K562 (cell line): ENCODE measurements around the gene CEP43. TPM values are rescaled to one million over a fixed set of nuclear protein-coding genes. Genes with fewer than 3 reads are reported as not detected.

Experiments used
- CHD1 ChIP-seq: fragments of 200-600 bp; sonication (generic); IDR thresholded peaks from one replicate; pipeline ENCODE4 v1.6.1; 2012; ENCODE audit warnings: mild to moderate bottlenecking, moderate library complexity, low read length, inconsistent platforms
- DDX20 ChIP-seq: fragments of 450-650 bp; IDR thresholded peaks from 2 replicates; pipeline ENCODE4 v1.6.1; 2016; ENCODE audit warnings: missing genetic modification characterization, low read depth, mild to moderate bottlenecking, missing compliant biosample characterization, moderate library complexity
- FOXA3 ChIP-seq, 2 experiments: fragments of 450-650 bp in 1 of 2; sonication (generic) in 1 of 2; formaldehyde crosslinking; IDR thresholded peaks in 1 of 2; conservative IDR thresholded peaks in 1 of 2; 2 replicates each; pipeline versions ENCODE4 v1.4.0 to v1.8.0; 2020 to 2022; ENCODE audit warnings: mild to moderate bottlenecking in 2 of 2, missing genetic modification reagents in 1 of 2
- FOXM1 ChIP-seq, 2 experiments: fragments of 450-650 bp in 1 of 2; sonication (generic) in 1 of 2; formaldehyde crosslinking in 1 of 2; IDR thresholded peaks; 2 replicates each; pipeline versions ENCODE4 v1.6.1 to v1.9.0; 2017 to 2022; ENCODE audit warnings: low read depth in 2 of 2, mild to moderate bottlenecking in 2 of 2, missing genetic modification reagents in 1 of 2, moderate library complexity in 1 of 2
- FUS ChIP-seq: fragments of 200-400 bp; formaldehyde crosslinking; optimal IDR thresholded peaks from 2 replicates; pipeline ENCODE3; 2017; ENCODE audit warnings: low read depth, low read length
- GABPB1 ChIP-seq: sonication (generic); formaldehyde crosslinking; IDR thresholded peaks from 2 replicates; pipeline ENCODE4 v1.8.0; 2022; ENCODE audit warnings: mild to moderate bottlenecking, missing genetic modification reagents
- GABPB2 ChIP-seq: fragments of 250-450 bp; sonication (Bioruptor Pico); conservative IDR thresholded peaks from 2 replicates; pipeline ENCODE4 v1.5.1; 2021; ENCODE audit warnings: mild to moderate bottlenecking
- IFI16 ChIP-seq: fragments of 250-450 bp; sonication (Bioruptor Pico); IDR thresholded peaks from 2 replicates; pipeline ENCODE4 v2.1.2; 2022; ENCODE audit warnings: mild to moderate bottlenecking, inconsistent platforms
- L3MBTL2 ChIP-seq: fragments of 450-650 bp; IDR thresholded peaks from 2 replicates; pipeline ENCODE4 v1.6.1; 2016; ENCODE audit warnings: mild to moderate bottlenecking, moderate library complexity
- MTA1 ChIP-seq: fragments of 450-650 bp; IDR thresholded peaks from 2 replicates; pipeline ENCODE4 v1.6.1; 2017; ENCODE audit warnings: borderline replicate concordance
- NELFE ChIP-seq: IDR thresholded peaks from 2 replicates; pipeline ENCODE4 v1.6.1; 2011; ENCODE audit warnings: mild to moderate bottlenecking; ENCODE audit not compliant: insufficient read depth, insufficient read length
- RFX1 ChIP-seq: fragments of 450-650 bp; IDR thresholded peaks from 2 replicates; pipeline ENCODE4 v1.6.1; 2016; ENCODE audit warnings: mild to moderate bottlenecking, moderate library complexity
- SNRNP70 ChIP-seq: fragments of 200-400 bp; formaldehyde crosslinking; optimal IDR thresholded peaks from 2 replicates; pipeline ENCODE3; 2017; ENCODE audit warnings: low read depth, low read length
- SRSF9 ChIP-seq: fragments of 200-400 bp; formaldehyde crosslinking; IDR thresholded peaks from 2 replicates; pipeline ENCODE4 v1.6.1; 2017; ENCODE audit warnings: low read depth, low read length, borderline replicate concordance
- TAL1 ChIP-seq: fragments of 450-650 bp; IDR thresholded peaks from 2 replicates; pipeline ENCODE4 v1.6.1; 2016; ENCODE audit warnings: mild to moderate bottlenecking
- ZBED1 ChIP-seq: IDR thresholded peaks from 2 replicates; pipeline ENCODE4 v1.6.1; 2014
- ZNF212 ChIP-seq: fragments of 450-650 bp; formaldehyde crosslinking; IDR thresholded peaks from 2 replicates; pipeline ENCODE4 v1.4.0; 2020; ENCODE audit warnings: mild to moderate bottlenecking
- ZNF347 ChIP-seq: fragments of 450-650 bp; formaldehyde crosslinking; IDR thresholded peaks from 2 replicates; pipeline ENCODE4 v1.4.0; 2020; ENCODE audit warnings: low read depth, mild to moderate bottlenecking, moderate library complexity
- ZNF445 ChIP-seq: fragments of 250-450 bp; sonication (Bioruptor Pico); IDR thresholded peaks from 2 replicates; pipeline ENCODE4 v1.4.0; 2020; ENCODE audit warnings: low read depth, mild to moderate bottlenecking, moderate library complexity
- ZZZ3 ChIP-seq: fragments of 450-650 bp; IDR thresholded peaks from 2 replicates; pipeline ENCODE4 v1.6.1; 2016; ENCODE audit warnings: antibody characterized with exemption, mild to moderate bottlenecking, moderate library complexity
- polyA plus RNA-seq, 8 experiments: library from polyadenylated mRNA; depleted of rRNA in 4 of 8; stranded (reverse) in 5 of 8; unstranded in 3 of 8; fragments of >200 nt; fragmentation: Nextera tagmentation in 2 of 8; fragmentation: Illumina TruSeq in 1 of 8; extraction: Ambion mirVana in 2 of 8; extraction: Trizol in 1 of 8; gene quantifications; 2 replicates each; pipeline versions ENCODE4 v1.2.1 to v1.2.3, GENCODE V29; 2011 to 2014; ENCODE audit warnings: inconsistent platforms in 1 of 8, missing spikeins in 1 of 8
- total RNA-seq, 7 experiments: library from RNA; depleted of rRNA in 6 of 7; stranded (reverse); fragments of >200 nt in 6 of 7; fragmentation: Illumina TruSeq in 2 of 7; extraction: Trizol in 2 of 7; gene quantifications; 2 replicates each; pipeline versions ENCODE4 v1.2.1 to v1.2.3, GENCODE V29; 2011 to 2021; ENCODE audit warnings: low replicate concordance in 1 of 7
- TF ChIP-seq, protein P1 (sequence below): IDR thresholded peaks from 2 replicates; pipeline ENCODE4 v1.6.1; 2011; ENCODE audit not compliant: insufficient read length; ENCODE audit errors: extremely low read depth
- TF ChIP-seq, protein P2 (sequence below): fragments of 450-650 bp; IDR thresholded peaks from 2 replicates; pipeline ENCODE4 v1.6.1; 2016; ENCODE audit warnings: low read depth, mild to moderate bottlenecking, moderate library complexity
- TF ChIP-seq, protein P3 (sequence below): fragments of 250-450 bp; sonication (Bioruptor Pico); IDR thresholded peaks from 2 replicates; pipeline ENCODE4 v1.8.0; 2022; ENCODE audit warnings: moderate library complexity, mild to moderate bottlenecking, inconsistent platforms
- TF ChIP-seq, protein P4 (sequence below): fragments of 450-650 bp; formaldehyde crosslinking; IDR thresholded peaks from 2 replicates; pipeline ENCODE4 v1.4.0; 2022; ENCODE audit warnings: missing genetic modification characterization
- TF ChIP-seq, protein P5 (sequence below): fragments of 450-650 bp; IDR thresholded peaks from 2 replicates; pipeline ENCODE4 v1.7.0; 2016; ENCODE audit warnings: borderline replicate concordance

Gene CEP43
- total and polyA plus RNA-seq, 9 of the 15 experiments (the other 6 are each of a cell fraction or from before 2014, with no cell fraction given) = 15.2 to 55.7 (median 47.4) TPM

DNA sequence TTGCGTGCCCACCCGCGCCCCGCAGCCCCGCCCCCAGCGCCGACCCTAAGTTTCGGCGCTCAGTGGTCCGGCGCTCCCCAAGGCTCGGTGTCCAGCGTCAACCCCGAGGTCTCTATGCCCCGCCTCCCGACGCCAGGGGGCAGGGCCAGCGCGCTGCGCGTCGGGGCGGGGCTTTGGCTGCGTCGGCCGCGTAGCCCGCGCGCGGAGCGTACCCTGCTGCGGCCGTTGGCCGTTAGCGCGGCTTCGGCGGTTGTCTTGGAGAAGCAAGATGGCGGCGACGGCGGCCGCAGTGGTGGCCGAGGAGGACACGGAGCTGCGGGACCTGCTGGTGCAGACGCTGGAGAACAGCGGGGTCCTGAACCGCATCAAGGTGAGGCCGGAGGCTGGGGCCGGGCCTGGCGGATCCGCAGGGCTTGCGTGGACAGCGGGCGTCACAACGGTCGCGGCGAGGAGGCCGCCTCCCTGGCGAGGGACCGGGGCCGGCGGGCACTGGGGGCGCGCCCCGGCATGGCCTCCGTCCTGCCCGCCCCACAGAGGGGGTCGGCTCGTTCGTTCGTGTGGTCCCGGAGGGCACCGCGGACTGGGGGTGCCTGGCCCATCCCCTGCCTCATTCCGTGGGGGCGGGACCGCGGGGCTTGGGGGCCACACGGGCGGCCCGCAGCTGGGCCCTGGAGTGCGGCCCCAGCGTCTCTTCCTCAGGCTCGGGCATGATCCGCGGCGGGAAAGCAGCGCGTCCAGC, at the start of gene CEP43 (continued):
- TF ChIP-seq ZNF445 (CRISPR knock-in tag) (no peak), GABPB1 (CRISPR knock-in tag) (peak; percentile 49; the same call in 1 of the 2 replicates), RFX1 (peak; percentile 86), NELFE (no peak), FUS (peak; percentile 37), ZBED1 (no peak), GABPB2 (no peak), ZZZ3 (no peak), SRSF9 (no peak), SNRNP70 (no peak), L3MBTL2 (peak; percentile 15), CHD1 (no peak), MTA1 (no peak), ZNF347 (CRISPR knock-in tag) (no peak), ZNF212 (CRISPR knock-in tag) (0 out of 2 replicates have a peak, but pooled peaks have one; percentile 62), TAL1 (no peak), FOXA3 (CRISPR knock-in tag; conservative IDR thresholded peaks at IDR 0.05 in 1 of 2, IDR thresholded peaks at IDR 0.05 in 1 of 2) (no peak), IFI16 (CRISPR knock-in tag) (no peak), FOXM1 (IDR thresholded peaks at IDR 0.05; ENCODE audit: low read depth) (no peak), FOXM1 (CRISPR knock-in tag; IDR thresholded peaks at IDR 0.05; ENCODE audit: low read depth) (peak; percentile 77; the same call in 1 of the 2 replicates), DDX20 (tag) (no peak)
- TF ChIP-seq, protein P1, sequence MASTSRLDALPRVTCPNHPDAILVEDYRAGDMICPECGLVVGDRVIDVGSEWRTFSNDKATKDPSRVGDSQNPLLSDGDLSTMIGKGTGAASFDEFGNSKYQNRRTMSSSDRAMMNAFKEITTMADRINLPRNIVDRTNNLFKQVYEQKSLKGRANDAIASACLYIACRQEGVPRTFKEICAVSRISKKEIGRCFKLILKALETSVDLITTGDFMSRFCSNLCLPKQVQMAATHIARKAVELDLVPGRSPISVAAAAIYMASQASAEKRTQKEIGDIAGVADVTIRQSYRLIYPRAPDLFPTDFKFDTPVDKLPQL = peak; percentile 73
- TF ChIP-seq, protein P2, sequence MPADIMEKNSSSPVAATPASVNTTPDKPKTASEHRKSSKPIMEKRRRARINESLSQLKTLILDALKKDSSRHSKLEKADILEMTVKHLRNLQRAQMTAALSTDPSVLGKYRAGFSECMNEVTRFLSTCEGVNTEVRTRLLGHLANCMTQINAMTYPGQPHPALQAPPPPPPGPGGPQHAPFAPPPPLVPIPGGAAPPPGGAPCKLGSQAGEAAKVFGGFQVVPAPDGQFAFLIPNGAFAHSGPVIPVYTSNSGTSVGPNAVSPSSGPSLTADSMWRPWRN = no peak
- TF ChIP-seq, protein P3, sequence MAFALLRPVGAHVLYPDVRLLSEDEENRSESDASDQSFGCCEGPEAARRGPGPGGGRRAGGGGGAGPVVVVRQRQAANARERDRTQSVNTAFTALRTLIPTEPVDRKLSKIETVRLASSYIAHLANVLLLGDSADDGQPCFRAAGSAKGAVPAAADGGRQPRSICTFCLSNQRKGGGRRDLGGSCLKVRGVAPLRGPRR (CRISPR knock-in tag) = no peak
- TF ChIP-seq, protein P4, sequence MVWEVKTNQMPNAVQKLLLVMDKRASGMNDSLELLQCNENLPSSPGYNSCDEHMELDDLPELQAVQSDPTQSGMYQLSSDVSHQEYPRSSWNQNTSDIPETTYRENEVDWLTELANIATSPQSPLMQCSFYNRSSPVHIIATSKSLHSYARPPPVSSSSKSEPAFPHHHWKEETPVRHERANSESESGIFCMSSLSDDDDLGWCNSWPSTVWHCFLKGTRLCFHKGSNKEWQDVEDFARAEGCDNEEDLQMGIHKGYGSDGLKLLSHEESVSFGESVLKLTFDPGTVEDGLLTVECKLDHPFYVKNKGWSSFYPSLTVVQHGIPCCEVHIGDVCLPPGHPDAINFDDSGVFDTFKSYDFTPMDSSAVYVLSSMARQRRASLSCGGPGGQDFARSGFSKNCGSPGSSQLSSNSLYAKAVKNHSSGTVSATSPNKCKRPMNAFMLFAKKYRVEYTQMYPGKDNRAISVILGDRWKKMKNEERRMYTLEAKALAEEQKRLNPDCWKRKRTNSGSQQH (CRISPR knock-in tag) = no peak
- TF ChIP-seq, protein P5, sequence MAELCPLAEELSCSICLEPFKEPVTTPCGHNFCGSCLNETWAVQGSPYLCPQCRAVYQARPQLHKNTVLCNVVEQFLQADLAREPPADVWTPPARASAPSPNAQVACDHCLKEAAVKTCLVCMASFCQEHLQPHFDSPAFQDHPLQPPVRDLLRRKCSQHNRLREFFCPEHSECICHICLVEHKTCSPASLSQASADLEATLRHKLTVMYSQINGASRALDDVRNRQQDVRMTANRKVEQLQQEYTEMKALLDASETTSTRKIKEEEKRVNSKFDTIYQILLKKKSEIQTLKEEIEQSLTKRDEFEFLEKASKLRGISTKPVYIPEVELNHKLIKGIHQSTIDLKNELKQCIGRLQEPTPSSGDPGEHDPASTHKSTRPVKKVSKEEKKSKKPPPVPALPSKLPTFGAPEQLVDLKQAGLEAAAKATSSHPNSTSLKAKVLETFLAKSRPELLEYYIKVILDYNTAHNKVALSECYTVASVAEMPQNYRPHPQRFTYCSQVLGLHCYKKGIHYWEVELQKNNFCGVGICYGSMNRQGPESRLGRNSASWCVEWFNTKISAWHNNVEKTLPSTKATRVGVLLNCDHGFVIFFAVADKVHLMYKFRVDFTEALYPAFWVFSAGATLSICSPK = no peak
